ENCODE measurements around the gene FBP2.
"Not testable (repeated sequence)": the region's sequence is repeated elsewhere in the genome, so short reads cannot be mapped to it uniquely, and the experiment has no call there.

Gene FBP2

DNA sequence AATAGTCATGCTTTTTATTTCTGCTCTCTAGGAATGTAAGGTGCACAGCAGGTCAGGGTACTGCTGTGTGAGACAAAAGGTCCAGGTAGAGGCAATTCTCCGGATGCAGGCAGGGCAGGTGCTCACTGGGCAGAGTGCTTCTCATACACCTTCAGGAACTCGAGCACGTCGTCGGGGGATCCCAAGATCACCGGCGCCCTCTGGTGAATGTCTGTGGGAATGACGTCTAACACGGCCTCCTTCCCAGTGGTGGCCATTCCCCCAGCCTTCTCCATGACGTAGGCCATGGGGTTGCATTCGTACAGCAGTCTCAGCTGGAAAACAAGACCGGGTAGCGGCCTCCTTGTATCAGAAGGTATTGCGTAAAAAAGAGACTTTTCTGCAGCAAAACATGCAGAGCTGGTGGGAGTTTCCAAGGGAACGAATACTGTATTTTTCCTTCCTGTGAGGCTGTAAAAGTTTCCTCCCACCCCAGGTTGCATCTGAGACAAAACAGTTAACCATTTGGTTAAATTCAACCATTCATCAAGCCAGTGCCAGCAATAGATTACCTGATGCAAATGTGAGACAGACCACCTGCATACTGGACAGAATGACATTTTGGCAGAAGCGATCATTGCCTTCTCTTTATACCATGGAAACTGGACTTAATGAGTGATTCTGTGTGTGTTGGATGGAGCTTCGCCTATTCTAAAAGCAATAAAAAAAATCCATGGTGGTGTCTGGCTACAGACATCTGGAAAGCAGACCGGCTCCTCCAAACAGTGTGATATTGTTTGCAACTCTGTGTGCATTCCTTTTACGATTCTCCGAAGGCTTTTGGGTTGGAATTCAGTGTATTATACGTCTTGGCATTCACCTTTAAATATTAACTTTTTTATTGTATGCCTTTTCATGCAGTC, 9.9 kb upstream of the FBP2 start:
- peak in 1 of 2 donors; percentile 42 for DNase-seq

DNA sequence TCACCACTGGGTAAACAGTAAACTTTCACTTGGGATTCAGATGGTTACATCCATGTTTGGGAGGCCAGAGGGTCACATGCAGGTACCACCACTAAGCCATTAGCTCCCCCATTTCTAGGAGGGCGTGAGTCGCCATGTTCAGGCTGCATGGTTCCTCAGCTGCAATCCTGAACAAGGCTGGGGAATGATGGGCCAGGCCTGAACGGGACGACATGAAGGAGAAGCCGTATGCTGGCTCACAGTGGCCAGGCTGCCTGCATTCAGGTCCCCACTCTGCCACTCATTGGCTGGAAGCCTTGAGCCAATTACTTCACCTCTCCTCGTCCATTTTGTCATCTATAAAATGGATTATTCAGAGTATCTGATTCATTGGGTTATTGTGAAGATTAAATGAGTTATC, 9.0 kb upstream of the FBP2 start:
- DNase-seq, result no peak

DNA sequence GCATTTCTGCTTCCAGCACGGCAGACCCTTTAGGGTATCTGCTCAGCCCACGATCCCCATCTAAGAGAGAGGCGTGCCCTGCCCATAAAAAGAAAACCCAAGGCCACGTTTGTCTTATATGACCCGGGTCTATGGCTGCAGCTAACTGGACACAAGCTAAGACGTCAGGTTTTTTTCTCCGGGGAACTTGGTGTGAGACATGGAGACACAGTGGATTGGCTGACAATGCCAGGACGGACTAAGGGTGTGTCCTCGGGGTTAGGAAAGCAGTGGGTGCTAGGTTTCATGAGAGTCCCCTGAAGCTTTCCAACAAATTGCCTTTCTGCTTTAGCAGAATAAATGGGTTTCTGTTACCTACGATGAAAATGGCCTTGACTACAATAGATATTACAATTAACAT, 7.1 kb upstream of the FBP2 start:
- no peak for DNase-seq

DNA sequence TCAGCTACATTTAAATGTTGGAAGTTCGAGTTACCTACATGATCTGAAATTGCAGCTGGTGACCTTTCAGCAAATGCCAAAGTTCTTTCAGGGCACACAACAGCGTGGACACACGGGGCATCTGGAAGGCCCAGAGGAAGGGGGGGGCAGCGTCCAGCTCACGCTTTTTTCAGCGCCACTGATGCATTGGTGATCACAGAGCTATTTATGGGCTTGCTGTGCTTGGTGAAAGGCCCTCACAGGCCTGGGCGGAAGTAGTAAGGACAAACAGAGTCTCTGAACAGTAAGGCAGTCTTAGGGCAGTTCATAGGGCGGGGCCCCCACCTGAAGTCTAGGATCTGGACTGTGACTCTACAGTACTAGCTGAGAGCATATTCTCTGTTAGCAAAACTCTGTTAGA, 6.6 kb upstream of the FBP2 start:
- no peak for DNase-seq

DNA sequence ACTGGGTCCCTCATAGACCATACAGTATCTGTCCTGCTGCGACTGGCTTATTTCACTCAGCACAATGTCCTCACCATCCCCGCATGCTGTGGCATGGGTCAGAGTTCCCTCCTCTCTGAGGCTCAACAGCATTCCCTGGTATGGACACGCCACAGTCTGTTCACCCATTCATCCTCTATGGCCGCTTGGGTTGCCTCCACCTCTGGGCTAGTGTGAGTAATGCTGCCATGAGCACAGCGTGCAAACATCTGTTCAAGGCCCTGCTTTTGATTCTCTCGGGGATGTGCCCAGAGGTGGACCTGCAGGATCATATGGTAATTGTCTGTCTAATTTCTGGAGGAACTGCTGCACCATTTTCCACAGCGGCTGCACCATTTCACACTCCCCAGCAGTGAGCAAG, 5.5 kb upstream of the FBP2 start:
- no peak for DNase-seq

DNA sequence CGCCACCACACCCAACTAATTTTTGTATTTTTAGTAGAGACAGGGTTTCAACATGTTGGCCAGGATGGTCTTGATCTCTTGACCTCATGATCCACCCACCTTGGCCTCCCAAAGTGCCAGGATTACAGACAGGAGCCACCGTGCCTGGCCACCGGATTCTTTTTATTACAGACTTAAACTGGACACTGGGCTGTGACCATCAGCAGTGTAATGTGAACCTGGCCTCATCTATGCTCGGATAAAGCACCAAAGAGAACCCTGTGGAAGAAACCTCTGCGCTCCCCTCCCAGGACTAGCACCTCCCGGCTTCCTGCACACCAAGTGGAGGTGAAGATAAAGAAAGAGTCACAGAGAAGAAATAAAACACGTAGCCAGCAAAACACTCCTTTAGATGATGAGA, 941 bp downstream of the FBP2 start:
- not testable (repeated sequence) for DNase-seq

DNA sequence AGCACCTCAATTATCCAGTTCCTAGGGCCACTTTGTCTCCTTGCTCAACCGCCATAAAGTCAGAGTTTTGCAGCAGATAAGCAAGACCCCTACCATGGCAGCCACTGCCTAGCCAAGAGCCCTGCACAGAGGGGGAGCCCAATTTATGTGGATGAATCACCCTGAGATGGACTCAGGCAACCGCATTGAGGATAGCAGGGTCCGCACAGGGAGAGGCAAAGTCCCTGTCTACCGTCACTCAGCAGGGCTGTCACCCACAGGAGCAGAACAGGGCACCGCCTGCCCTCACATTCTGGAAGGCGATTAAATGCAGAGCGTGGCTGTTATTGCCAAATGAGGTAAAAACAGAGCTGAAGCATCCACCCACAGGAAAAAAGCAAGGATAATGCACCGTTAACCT, 1.7 kb downstream of the FBP2 start:
- DNase-seq, result no peak

DNA sequence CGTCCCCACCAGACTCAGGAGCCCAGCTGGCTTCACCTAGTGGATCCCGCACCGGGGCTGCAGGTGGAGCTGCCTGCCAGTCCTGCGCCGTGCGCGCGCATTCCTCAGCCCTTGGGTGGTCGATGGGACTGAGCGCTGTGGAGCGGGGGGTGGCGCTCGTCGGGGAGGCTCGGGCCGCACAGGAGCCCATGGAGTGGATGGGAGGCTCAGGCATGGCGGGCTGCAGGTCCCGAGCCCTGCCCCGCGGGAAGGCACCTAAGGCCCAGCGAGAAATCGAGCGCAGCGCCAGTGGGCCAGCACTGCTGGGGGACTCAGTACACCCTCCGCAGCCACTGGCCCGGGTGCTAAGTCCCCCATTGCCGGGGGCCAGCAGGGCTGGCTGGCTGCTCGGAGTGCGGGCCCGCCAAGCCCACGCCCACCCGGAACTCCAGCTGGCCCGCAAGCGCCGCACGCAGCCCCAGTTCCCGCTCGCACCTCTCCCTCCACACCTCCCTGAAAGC, 2.5 kb downstream of the FBP2 start:
- DNase-seq, result not testable (repeated sequence)

GRCh38 chr9:94588681-94589080, 4.9 kb downstream of the FBP2 start:
- no peak for DNase-seq

GRCh38 chr9:94586814-94587213, 6.8 kb downstream of the FBP2 start:
- DNase-seq, result no peak

DNA sequence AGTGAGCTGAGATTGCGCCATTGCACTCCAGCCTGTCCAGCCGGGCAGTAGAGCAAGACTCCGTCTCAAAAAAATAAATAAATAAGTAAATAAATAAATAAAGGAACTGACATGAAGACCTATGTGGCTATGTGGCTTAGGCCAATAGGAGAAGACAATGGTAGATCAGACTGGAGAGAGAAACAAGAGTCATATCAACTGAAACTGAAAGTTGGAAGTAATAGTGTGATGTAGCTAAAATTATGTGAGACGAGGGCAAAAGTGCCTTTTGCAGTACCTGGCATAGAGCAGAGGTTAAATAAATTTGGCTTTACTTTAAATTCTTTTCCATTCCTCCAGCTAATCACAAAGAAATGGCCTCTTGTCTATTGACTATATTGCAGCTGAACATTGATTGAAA, 7.3 kb downstream of the FBP2 start:
- DNase-seq, result no peak

GRCh38 chr9:94584555-94584954, 9.1 kb downstream of the FBP2 start:
- no peak for DNase-seq

DNA sequence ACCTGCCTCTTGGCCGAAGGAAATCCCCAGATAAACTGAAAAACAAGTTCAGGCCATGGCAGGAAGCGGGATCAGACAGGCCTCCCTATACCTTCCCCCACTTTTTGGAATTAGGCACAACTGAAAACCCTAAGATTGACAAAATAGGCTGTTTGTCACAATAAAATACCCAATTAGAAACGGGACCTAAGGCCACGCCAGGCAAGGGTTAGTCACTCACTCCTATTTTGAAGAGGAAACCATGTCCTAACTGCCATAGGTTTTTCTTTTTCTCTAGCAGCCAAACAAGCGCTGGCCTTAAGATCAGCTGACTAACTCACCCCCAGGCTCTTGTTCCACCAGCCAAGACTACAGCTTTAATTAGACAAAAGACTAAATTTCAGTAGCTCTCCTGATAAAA, 11.9 kb downstream of the FBP2 start:
- DNase-seq, result no peak

DNA sequence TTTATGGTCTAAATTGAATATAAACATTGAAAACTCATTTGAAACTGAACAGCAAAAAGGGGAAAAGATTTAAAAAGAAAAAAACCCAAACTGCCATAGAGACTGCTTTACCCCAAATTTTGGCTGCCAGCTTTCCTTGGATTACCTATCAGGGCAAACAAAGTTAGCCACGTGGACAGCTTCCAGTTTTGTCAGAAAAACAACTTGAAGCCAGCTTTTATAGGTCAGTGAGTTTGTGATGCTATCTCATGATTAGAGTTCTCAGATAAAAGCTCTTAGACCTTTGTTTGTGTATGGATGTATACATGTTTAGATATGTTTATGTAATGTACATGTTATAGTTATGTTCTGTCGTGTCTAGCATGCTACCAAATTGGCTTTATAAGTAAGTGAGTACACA, 16.1 kb downstream of the FBP2 start:
- DNase-seq, result no peak

- DNase-seq, result no peak
These were observed 16.6 kb downstream of the FBP2 start for GRCh38 chr9:94577036-94577435.

DNA sequence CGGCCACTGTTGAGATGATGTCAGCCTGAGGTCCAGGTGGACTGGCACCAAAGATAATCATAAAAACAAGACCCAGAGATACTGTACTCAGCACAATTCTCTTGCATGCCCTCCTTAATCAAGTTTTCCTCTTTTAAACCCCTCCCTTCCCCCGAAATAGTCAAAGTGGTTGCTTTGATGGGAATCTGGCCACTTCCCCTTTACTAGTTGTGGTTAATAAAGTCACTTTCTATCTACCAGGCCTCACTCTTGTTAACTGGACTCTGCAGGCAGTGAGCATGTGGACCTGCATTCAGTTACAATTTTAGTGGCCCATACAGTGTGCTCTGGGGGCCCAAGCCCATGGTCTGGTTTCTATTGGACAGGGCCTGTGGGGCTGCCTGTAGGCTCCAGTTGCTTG, 17.5 kb downstream of the FBP2 start:
- DNase-seq, result no peak

GRCh38 chr9:94568972-94569712, 24.5 kb downstream of the FBP2 start:
- no peak for DNase-seq

- no peak for DNase-seq
These were observed 25.3 kb downstream of the FBP2 start for GRCh38 chr9:94568250-94568889.

GRCh38 chr9:94567271-94567670, 26.4 kb downstream of the FBP2 start:
- DNase-seq, result no peak

GRCh38 chr9:94566550-94566949, 27.1 kb downstream of the FBP2 start:
- no peak for DNase-seq

DNA sequence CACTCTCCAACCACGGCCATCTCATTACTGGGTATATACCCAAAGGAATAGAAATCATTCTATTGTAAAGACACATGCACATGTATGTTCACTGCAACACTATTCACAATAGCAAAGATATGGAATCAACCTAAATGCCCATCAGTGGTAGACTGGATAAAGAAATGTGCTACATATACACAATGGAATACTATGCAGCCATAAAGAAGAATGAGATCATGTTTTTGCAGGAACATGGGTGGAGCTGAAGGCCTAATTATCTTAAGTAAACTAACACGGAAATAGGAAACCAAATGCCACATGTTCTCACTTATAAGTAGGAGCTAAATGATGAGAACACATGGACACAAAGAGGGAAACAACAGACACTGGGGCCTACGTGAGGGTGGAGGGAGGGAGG, 29.3 kb downstream of the FBP2 start:
- not testable (repeated sequence) for DNase-seq

GRCh38 chr9:94563548-94563947, 30.1 kb downstream of the FBP2 start:
- DNase-seq, result no peak

- no peak for DNase-seq
These were observed 33.4 kb downstream of the FBP2 start for GRCh38 chr9:94560237-94560636.

DNA sequence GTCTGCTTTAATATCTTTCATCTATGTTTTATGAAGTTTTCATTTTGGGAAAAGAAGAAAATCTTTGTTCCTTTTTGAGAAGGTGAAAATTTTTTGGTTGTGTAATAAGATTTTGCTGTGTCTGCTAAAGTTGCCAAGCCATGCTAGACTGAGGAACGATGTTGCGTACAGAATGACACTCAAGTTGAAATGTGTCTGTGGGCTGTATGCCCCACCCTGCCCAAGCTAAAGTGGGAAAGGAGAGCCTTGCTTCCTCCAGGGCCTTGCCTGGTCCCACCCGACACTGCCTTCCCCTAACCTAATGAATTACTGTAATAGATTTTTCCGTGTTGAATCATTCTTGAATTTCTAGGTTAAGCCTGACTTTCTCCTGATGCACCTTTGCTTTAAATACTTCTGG, 36.2 kb downstream of the FBP2 start:
- DNase-seq, result no peak
